Neutrophil (primary cell): ENCODE measurements around the gene DENND1A.

ENCODE experiments used
- H3K27ac ChIP-seq: fragments of 200-600 bp; sonication (generic); 2 replicates; pipeline ENCODE4 v1.5.1; 2016; ENCODE audit warnings: mild to moderate bottlenecking, moderate library complexity
- H3K27me3 ChIP-seq: fragments of 200-600 bp; sonication (generic); 2 replicates; pipeline ENCODE4 v1.6.0; 2016; ENCODE audit warnings: mild to moderate bottlenecking
- H3K36me3 ChIP-seq: fragments of 200-600 bp; sonication (generic); 2 replicates; pipeline ENCODE4 v1.5.1; 2017
- H3K4me1 ChIP-seq, 2 experiments: fragments of 200-600 bp in 1 of 2; sonication (generic) in 1 of 2; 1 replicate in 1 of 2; 2 replicates in 1 of 2; pipeline versions ENCODE4 v1.5.1 to v1.6.1; 2013 to 2016; ENCODE audit warnings: low read depth in 1 of 2, low read length in 1 of 2, mild to moderate bottlenecking in 1 of 2, moderate library complexity in 1 of 2; ENCODE audit not compliant: control insufficient read depth in 1 of 2, insufficient read depth in 1 of 2
- H3K4me3 ChIP-seq, 2 experiments: fragments of 200-600 bp in 1 of 2; sonication (generic) in 1 of 2; 1 replicate in 1 of 2; 2 replicates in 1 of 2; pipeline ENCODE4 v1.5.1; 2013 to 2016; ENCODE audit warnings: low read depth in 1 of 2, low read length in 1 of 2, mild to moderate bottlenecking in 1 of 2, moderate library complexity in 1 of 2
- H3K9me3 ChIP-seq: fragments of 200-600 bp; sonication (generic); 2 replicates; pipeline ENCODE4 v1.5.1; 2016
- CTCF ChIP-seq: fragments of 200-600 bp; sonication (generic); IDR thresholded peaks from 2 replicates; pipeline ENCODE4 v1.5.1; 2016; ENCODE audit warnings: antibody characterized with exemption

Gene DENND1A

GRCh38 chr9:123835821-123836220 lies 94.1 kb downstream of the DENND1A start:
- Histone ChIP-seq H3K27ac (peak overlapping the region; percentile 82), H3K27me3 (no peaks in the 10 kb centered on the region), H3K36me3 (no peaks in the 10 kb centered on the region), H3K4me1 (peaks cover 37 to 39% of the 10 kb centered on the region in 2 experiments), H3K4me3 (peak overlapping the region; percentile 43 to 44), H3K9me3 (no peaks in the 10 kb centered on the region)
- TF ChIP-seq CTCF, result no peak

DNA sequence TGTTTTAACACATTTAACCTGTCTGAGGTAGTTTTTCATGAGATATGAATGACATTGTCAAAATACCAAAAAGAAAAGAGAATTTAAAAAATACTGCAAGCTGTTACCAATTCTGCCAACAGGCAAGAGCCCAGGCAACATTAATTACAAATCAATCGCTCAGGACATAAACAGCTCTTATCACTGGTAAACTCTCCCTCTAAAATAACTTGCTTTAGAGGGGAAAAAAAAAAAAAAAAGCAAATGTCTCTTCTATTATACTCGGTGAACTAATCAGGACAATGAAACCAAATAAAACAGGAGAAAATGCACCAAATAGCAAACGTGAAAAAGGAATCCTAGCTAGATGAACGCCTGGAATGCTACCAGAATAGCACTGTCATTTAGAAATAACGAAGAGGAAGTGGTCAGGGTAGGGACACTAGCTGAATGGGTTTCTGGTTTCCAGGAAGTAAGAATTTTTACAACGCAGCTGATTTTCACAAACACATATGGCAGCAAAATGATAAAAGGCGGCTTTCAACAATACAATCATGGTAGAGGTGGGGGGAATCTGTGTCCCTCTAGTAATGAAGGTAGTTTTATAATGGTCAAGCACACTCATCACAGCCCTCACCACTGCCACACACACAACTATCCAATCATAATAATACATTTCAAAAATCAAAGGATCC lies 94.9 kb downstream of the DENND1A start:
- no peak for TF ChIP-seq CTCF
- Histone ChIP-seq H3K4me3 (peak overlapping the region; percentile 43 to 44), H3K36me3 (no peaks in the 10 kb centered on the region), H3K9me3 (no peaks in the 10 kb centered on the region), H3K27ac (peak overlapping the region; percentile 82), H3K4me1 (peaks cover 37 to 39% of the 10 kb centered on the region in 2 experiments), H3K27me3 (no peaks in the 10 kb centered on the region)

DNA sequence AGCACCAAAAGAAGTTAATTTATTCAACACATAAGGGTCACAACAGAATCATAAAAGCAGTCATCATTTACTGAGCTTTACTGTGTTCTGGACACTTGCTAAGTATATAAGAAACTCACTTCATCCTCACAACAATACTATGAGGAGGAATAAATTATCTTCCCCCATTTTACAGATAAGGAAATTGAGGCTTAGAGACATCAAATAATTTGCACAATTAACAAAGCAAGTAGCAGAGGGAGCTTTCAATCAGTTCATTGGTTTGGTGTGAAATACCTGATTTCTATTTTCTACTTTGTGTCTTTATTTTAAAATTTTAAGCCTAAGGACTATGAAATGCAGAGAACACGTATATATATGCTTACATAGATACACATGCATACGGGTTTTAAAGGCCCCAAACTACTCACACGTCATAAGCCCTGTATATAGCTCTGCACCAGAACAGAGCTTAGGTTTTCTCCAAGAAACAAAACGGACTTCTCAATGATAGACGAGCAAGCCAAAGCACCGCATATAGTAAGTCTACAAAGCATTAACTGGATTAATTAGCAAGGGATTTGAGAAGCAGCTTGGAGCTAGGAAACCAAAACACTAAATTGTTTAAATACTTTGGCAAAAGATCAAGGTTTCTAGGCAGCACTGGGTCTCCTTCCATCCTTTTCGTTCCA lies 95.6 kb downstream of the DENND1A start:
- Histone ChIP-seq H3K36me3 (no peaks in the 10 kb centered on the region), H3K4me1 (peaks cover 37 to 39% of the 10 kb centered on the region in 2 experiments), H3K27ac (peak overlapping the region; percentile 82), H3K4me3 (peak overlapping the region; percentile 43 to 44), H3K27me3 (no peaks in the 10 kb centered on the region), H3K9me3 (no peaks in the 10 kb centered on the region)
- TF ChIP-seq CTCF, result no peak

DNA sequence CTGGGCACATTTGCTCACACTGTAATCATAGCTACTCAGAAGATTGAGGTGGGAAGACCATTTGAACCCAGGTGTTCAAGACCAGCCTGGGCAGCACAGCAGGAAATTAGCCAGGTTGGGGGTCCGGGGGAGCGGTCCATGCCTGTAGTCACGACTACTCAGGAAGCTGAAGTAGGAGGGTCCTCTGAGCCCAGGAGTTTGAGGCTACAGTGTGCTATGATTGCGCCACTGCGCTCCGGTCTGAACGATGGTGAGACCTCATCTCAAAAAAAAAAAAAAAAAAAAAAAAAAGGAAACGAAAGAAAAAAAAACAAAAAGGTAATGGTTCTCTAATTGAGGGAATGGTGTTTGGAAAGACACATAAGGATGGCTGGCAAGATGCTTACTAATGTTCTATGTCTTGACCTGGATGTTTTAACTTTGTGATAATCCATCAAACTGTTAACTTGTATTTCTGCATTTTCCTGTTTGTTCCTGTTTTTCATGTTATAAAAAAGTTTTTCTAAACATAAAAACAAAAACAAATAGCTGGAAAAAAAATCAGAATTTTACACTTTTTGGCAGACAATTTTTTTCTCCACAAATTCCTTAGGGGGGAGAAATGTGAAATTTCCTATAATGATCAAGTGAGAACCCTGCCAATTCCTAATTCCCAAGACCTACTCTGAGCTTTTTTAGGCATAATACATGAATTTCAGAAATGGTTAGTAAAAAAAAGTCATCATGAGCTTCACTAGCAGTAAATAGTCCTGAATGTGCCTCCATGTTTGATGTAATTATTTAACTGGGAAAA lies 96.9 kb downstream of the DENND1A start:
- H3K27ac ChIP-seq, result peak overlapping the region; percentile 82
- H3K4me3 ChIP-seq, result peak overlapping the region; percentile 26 to 37
- TF ChIP-seq CTCF, result no peak
- H3K4me1 ChIP-seq, result peaks cover 37 to 39% of the 10 kb centered on the region in 2 experiments
- no peaks in the 10 kb centered on the region for H3K36me3 ChIP-seq
- no peaks in the 10 kb centered on the region for H3K9me3 ChIP-seq
- no peaks in the 10 kb centered on the region for H3K27me3 ChIP-seq

GRCh38 chr9:123832176-123832575 lies 97.8 kb downstream of the DENND1A start:
- Histone ChIP-seq H3K27ac (no peak overlapping the region), H3K36me3 (no peaks in the 10 kb centered on the region), H3K9me3 (no peaks in the 10 kb centered on the region), H3K27me3 (no peaks in the 10 kb centered on the region), H3K4me1 (peaks cover 37 to 39% of the 10 kb centered on the region in 2 experiments), H3K4me3 (no peak overlapping the region)
- TF ChIP-seq CTCF, result no peak
